Peyer's patch (tissue), 4 donors: Measurements from ENCODE around the gene CISH.

ENCODE experiments used
- POLR2A ChIP-seq, 2 donors: fragments of 450-650 bp; IDR thresholded peaks; one replicate each; pipeline ENCODE4 v1.5.1; 2017; ENCODE audit warnings: antibody characterized with exemption in 2 of 2, mild to moderate bottlenecking in 2 of 2, moderate library complexity in 2 of 2
- TF ChIP-seq, protein P1 (sequence below), 6 experiments: fragments of 450-650 bp in 4 of 6; fragments of 200-600 bp in 2 of 6; sonication (generic) in 1 of 6; IDR thresholded peaks; one replicate each; pipeline ENCODE4 v1.5.1; 2017 to 2019; ENCODE audit warnings: antibody characterized with exemption in 6 of 6, mild to moderate bottlenecking in 3 of 6, moderate library complexity in 1 of 6

DNA sequence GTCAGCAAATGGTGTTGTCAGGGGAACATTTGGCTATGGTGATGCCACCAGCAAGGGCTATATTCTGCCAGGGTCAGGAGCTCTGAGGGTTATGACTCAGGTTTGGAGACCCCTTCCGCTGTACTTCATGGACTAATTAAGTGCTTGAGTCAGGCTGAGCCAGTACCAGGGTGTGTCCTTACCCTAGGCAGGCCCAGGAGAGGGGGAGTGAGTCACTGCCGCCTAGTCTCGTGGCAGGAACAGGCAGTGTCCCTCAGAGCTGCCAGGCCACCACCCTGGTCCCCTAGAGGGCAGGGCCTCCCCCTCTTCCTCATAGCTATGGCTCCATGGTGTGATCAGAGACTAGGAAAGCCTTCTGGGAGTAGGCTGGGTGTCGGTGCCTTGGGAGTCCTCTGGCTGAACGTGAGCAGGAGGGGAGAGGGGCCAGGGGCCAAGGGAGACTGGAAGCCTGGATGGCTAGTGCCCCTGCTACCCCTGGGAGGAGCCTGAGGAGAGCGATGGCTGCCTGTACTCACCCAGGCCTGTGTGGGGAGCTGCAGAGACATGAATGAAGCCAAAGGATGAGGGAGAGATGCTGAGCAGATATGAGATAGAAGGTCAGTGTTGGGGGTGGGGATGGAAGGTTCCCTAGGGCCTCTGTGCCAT lies 16.0 kb upstream of the CISH start:
- TF ChIP-seq, protein P1, sequence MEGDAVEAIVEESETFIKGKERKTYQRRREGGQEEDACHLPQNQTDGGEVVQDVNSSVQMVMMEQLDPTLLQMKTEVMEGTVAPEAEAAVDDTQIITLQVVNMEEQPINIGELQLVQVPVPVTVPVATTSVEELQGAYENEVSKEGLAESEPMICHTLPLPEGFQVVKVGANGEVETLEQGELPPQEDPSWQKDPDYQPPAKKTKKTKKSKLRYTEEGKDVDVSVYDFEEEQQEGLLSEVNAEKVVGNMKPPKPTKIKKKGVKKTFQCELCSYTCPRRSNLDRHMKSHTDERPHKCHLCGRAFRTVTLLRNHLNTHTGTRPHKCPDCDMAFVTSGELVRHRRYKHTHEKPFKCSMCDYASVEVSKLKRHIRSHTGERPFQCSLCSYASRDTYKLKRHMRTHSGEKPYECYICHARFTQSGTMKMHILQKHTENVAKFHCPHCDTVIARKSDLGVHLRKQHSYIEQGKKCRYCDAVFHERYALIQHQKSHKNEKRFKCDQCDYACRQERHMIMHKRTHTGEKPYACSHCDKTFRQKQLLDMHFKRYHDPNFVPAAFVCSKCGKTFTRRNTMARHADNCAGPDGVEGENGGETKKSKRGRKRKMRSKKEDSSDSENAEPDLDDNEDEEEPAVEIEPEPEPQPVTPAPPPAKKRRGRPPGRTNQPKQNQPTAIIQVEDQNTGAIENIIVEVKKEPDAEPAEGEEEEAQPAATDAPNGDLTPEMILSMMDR (IDR thresholded peaks at IDR 0.05): no peak
- TF ChIP-seq POLR2A (IDR thresholded peaks at IDR 0.05): no peak
